GM18517 (cell line): Measurements from ENCODE around the gene ADRB2.

Experiments used
- ATAC-seq: cut with Tn5 transposase; IDR thresholded peaks from one replicate; pipeline ENCODE4 v1.9.1; 2021; ENCODE audit warnings: mild to moderate bottlenecking, moderate library complexity; ENCODE audit not compliant: unreplicated experiment

ADRB2 gene

GRCh38 chr5:148805326-148806290, 20.8 kb upstream of the ADRB2 start:
- peak; percentile 35 for ATAC-seq

GRCh38 chr5:148806520-148806931, 19.9 kb upstream of the ADRB2 start:
- no peak for ATAC-seq

DNA sequence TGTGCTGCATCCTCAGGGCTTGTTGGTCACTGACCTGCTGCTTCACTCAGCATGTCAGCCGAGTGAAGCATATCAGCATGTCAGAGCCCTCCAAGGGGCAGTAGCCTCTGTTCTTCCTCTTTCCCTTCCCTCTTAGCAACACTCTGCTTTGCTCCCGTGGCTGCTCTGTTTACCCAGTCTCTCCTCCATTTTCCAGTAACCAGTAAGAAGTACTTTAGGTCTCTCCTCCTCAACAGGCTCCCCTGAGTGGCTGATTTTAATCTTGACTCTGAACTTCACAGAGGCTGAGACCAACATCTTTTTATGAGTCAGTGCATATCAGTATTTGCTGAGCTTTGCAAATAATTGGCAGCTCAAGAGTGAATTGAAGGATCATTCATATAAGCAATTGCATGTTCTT, 18.6 kb upstream of the ADRB2 start:
- ATAC-seq: no peak

DNA sequence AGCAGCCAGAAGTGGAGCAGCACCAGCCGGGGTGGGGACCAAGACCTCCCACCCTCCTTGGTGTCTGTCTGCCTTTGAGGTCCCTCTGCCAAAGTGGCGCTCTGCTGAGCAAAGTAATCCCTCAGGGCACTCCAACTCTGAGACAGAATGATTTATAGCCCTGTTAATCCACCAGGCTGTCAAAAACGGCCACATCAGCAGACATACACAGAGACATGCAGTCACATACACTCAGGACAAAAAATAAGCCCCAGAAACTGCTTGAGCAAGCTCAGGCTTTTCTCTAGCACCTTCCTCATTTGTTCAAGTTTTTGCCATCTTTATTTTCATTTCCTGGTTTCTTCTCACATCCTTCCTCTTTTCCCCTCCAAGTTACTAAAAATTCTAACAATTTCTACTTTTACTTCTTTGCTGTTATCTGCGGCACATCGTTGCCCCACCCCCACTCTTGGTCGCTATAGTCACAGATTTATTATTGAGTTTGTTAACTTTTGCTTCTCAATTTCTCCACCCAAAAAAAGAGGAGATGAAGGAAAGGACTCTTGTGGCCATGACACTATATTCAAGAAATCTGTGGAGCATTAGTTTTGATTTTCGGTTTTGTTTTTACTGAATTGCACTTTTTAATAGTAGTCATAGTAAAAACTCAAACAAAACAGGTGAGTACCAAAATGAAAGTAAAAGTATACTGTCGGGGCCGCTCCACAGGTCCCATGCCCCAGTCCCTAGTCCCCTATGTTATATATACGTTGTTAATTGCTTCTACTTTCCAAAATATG, 17.4 kb upstream of the ADRB2 start:
- peak; percentile 74 for ATAC-seq

GRCh38 chr5:148809781-148810524, 16.5 kb upstream of the ADRB2 start:
- ATAC-seq: no peak

GRCh38 chr5:148810823-148811222, 15.6 kb upstream of the ADRB2 start:
- ATAC-seq: no peak

DNA sequence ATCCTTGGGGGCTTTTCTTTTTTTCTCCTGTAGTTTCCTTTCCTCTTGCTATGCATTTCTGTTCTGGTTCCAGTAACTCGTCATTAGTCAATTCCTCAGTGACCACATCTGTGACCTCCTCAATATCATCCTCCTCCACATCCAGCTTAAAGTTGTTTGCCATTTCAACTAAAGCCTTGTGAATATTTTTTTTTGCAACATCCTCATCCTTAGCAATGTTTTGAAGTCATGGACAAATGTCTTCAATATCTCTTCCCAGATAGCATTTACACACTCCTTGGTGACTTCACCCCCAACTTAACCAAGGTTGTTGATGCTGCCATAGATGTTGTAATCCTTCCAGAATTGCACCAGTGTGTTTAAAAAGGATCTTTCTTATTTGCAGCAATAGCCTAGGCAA, 14.7 kb upstream of the ADRB2 start:
- ATAC-seq: no peak

- no peak for ATAC-seq
Observed at GRCh38 chr5:148815086-148815485, 11.3 kb upstream of the ADRB2 start.

DNA sequence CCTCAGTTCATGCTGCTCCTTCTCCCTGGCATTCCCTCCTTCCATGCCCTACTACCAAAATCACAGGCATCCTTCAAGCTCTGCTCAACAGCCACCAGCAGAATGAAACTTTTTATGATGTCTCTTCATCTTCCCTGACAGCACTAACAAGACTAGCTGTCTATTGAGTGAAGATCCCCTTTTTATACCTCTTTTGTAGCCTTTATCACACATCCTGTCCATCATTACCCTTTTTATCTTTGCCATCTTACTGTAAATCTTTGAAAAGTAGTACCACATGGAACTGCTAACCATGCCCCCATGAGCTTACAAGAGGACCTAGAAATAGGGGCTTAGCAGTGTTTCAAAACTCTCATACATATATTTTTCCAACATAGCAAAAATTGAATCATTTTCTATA, 10.8 kb upstream of the ADRB2 start:
- no peak for ATAC-seq

DNA sequence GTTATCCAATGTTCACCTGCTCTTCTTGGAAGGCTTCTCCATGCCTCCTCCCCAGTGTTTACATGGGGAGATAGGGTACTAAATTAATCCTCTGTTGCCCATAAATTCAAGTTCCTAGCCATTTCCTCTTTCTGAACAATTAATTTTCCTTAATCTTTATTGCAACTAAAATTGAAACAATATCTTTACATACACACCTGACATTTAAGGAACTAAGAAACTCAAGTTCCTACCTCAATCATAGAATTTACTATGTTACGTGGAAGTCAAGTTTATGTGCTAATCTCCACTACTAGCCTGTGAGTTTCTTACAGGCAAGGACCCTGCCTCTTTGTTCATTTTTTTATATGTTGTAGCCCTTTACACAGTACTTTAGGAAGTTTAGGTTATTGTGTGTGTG, 10.1 kb upstream of the ADRB2 start:
- ATAC-seq: no peak

GRCh38 chr5:148816782-148817181, 9.6 kb upstream of the ADRB2 start:
- no peak for ATAC-seq

- no peak for ATAC-seq
Observed at GRCh38 chr5:148817606-148818005, 8.8 kb upstream of the ADRB2 start.

DNA sequence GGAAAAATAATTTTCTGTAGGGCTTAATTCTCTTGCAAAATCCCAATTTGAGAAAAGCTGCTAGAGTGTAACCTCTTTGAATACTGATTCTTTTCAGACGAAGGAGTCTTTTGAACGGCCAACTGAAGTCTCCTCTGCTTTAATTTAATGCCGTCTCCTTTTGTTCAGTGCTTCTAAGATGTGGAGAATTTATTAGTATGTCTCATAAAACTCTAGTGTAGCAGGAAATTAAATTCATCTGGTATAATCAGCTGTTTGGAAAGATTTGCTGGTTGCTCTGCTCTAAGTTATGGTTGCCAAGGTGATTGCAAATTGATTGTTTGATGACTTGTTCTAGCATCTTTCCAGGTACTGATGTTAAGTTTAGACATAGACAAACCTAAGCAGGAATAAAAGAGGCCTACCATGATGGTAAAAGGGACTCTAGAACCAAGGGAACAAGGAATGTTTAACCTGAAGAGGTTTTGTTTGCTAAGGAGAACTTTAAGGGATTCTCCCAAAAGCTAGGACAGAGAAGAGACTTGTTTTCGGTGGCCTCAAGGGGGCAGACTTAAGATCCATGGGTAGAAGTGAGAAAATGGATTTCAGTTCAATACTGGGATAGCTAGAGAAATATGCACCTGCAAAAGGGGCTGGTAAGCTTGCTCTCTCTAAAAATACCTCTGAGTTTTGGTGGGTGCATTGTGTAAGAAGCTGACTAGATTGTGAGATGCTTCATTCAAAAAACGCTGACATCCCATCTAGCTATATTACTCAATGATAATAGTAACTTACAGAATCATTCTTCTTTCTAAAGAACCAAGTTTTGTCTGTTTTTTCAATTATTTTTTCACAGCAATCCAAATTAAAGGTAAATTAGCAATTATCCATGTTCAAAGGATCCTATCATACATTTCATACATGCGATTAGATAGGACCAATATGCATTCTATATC, 5.7 kb upstream of the ADRB2 start:
- peak; percentile 50 for ATAC-seq

GRCh38 chr5:148823871-148824270, 2.5 kb upstream of the ADRB2 start:
- no peak for ATAC-seq

- ATAC-seq: no peak
Observed at GRCh38 chr5:148825716-148826052, 727 bp upstream of the ADRB2 start.

GRCh38 chr5:148826739-148827070, 294 bp downstream of the ADRB2 start:
- peak; percentile 28 for ATAC-seq

- ATAC-seq: no peak
Observed at GRCh38 chr5:148827723-148828122, 1.3 kb downstream of the ADRB2 start.

DNA sequence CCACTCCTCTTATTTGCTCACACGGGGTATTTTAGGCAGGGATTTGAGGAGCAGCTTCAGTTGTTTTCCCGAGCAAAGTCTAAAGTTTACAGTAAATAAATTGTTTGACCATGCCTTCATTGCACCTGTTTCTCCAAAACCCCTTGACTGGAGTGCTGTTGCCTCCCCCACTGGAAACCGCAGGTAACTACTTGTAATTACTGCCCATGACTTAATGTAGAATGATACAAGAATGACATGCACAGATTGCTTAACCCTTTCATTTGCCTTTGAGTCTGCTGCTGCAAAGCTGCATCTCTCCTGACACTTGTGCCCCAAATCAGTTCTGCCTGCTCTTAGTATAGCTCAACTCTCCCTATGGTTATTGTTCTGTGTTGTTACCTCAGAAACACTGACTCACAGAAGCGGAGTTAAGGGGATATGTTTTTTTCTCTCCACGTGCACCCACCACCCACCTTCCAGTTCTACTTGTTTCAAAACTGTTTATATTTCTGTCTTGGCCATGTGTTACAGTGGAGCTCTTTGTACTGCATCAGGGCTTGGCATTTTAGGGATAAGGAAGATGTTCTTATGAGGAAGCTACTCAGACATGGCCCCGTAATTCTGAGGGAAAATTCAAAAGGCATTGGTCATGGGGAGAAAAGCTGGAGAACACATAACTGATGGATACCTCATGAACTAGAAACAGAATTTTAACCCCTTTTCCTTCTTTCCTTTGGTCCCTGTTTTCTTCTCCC, 2.3 kb downstream of the ADRB2 start:
- no peak for ATAC-seq

GRCh38 chr5:148829248-148829594, 2.8 kb downstream of the ADRB2 start:
- ATAC-seq: no peak

DNA sequence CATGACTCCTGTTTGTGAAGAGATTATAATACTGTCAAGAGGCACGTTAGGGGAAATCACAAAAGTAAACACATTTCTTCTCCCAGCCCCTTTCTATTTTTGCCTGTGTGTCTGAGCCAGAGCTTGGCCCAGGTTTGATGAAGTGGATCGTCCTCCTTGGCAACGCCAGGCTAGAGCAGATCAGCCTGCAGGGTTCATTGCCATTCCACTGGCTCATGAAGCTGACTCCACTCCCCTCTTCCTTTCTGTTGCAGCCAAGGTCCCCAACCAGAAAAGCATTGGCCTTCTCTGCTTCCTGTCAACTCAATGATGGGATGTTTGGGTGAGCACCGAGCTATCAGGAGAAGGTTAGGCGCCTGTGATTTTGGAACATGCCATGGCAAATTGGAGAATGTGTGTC, 3.3 kb downstream of the ADRB2 start:
- ATAC-seq: no peak
